ENCODE results near the gene RALGDS.

Gene RALGDS

DNA sequence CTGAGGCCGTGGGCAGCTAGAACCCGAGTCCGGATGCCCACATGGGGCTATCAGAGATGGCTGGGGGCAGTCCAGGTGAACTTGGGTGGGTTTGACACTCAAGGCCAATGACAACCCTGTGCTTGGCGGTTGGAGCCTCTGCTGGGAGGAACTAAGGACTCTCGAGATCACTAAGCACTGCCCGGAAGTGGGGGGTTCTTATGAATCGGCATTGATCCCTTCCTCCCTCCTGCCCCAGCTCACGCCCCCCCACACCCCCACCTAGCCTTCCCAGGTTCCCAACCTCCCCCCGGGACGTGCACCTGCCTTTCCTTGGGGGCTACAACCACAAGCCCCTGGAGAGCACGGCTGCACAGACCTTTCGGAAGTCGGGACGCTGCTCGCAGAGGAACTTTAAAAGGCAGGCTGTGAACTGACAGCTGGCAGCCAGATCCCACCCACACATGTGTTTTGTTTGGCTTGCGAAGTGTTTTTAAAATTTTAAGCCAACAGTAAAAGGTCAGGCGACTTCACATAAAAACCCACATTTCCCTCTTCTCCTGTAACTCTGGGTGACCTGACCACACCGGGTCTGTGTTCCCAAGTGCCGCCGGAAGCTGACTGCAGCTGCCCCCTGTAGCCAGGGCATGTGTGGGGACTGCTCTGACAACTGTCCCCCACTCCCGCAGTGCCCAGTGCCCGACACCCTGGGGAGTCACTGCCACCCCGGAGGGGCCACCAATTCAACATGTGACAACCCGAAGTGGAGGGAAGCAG is 5.1 kb upstream of the RALGDS start:
- TF ChIP-seq, protein P1, sequence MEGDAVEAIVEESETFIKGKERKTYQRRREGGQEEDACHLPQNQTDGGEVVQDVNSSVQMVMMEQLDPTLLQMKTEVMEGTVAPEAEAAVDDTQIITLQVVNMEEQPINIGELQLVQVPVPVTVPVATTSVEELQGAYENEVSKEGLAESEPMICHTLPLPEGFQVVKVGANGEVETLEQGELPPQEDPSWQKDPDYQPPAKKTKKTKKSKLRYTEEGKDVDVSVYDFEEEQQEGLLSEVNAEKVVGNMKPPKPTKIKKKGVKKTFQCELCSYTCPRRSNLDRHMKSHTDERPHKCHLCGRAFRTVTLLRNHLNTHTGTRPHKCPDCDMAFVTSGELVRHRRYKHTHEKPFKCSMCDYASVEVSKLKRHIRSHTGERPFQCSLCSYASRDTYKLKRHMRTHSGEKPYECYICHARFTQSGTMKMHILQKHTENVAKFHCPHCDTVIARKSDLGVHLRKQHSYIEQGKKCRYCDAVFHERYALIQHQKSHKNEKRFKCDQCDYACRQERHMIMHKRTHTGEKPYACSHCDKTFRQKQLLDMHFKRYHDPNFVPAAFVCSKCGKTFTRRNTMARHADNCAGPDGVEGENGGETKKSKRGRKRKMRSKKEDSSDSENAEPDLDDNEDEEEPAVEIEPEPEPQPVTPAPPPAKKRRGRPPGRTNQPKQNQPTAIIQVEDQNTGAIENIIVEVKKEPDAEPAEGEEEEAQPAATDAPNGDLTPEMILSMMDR (IDR thresholded peaks at IDR 0.05; ENCODE audit: extremely low read depth, missing control alignments) = no peak
- peak; percentile 80 for DNase-seq (ENCODE audit: low spot score)

DNA sequence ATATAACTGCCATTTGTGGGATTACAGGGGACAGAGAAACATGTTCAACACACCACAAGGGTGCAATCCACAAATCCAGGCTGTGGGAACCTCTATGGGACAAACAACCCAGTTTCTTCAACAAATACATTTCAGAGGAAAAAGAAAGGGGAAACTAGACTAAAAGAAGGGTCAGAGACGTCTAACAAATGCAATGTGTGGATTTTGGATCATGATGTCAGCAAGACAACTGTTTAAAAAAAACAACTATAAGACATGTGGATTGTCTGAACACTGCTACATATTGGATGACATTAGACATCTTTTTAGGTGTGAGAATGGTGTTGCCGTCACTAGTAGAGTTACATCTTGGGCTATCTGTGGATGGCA is 3.9 kb upstream of the RALGDS start:
- TF ChIP-seq, protein P1 (IDR thresholded peaks at IDR 0.05; ENCODE audit: extremely low read depth, missing control alignments) = no peak
- no peak for DNase-seq (ENCODE audit: low spot score)

DNA sequence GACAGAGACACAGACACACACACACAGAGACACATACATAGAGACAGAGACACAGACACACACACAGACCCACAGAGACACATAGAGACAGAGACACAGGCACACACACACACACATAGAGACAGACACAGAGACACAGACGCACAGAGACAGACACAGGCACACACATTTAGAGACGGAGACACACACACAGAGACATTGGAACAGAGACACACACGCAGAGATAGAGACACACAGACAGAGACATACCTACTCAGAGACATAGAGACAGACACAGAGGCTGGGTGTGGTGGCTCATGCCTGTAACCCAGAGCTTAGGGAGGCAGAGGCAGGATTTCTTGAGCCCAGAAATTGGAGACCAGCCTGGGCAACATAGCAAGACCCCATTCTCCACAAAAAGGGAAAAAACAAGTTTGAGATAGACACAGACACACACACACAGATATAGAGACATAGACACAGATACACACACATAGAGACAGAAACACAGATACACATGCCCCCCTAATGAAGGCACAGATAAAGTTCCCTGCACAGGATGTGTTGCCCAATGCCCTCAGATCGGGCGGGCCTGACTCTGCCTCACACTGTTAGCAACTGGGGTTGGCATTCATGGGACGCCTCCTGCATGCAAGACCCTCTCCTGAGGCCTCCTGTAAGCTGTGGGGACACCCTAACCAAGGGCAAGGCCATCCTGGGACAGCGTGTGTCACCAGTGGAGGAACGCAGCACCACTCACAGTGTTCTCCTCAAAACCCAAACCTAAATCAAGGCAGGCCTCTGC is 3.3 kb upstream of the RALGDS start:
- TF ChIP-seq, protein P1 (IDR thresholded peaks at IDR 0.05; ENCODE audit: extremely low read depth, missing control alignments) = no peak

DNA sequence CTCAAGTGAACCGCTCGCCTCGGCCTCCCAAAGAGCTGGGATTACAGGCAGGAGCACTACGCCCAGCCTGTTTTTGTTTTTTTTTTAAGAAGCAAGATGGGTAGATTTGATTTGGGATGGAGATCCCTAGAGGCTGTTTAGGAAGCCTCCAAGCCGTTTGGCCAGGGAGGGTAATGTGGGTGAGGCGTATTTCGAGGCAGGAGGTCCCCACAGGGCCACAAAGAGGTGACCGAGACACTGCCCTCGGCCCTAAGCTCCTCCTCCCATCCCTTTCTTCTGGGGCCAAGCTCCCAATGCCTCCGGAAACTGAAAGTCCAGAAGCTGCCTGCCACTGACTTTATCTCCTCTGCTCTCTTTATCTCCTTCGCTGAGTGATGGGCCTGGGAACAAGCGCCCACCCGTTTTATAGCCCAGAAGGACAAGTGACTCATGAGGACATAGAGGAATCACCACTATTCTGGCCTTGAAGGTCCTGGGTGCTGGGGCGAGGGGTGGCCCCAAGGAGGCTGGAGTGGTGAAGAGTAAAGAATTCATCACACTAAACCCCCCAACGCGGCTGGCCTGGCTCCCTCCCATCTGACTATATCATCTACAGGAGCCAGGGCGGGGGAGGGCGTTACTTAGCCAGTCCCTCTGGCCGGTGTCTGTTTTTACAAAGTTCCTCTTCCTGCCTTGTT is 2.0 kb upstream of the RALGDS start:
- DNase-seq (ENCODE audit: low spot score) = no peak
- TF ChIP-seq, protein P1 (IDR thresholded peaks at IDR 0.05; ENCODE audit: extremely low read depth, missing control alignments) = no peak

More for the DNA sequence above, 3.3 kb upstream of the RALGDS start:
- no peak for DNase-seq (ENCODE audit: low spot score)

DNA sequence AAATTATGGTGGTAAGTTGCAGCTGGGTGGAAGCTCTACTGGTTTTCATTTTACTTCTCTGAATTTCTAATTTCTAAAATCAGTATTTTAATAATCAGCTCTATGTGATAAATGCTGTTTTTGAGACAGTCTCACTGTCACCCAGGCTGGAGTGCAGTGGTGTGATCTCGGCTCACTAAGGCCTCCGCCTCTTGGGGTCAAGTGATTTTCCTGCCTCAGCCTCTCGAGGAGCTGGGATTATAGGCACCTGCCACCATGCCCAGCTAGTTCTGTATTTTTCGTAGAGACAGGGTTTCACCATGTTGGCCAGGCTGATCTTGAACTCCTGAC is 1.5 kb upstream of the RALGDS start:
- TF ChIP-seq, protein P1 (IDR thresholded peaks at IDR 0.05; ENCODE audit: extremely low read depth, missing control alignments) = no peak
- no peak for DNase-seq (ENCODE audit: low spot score)

DNA sequence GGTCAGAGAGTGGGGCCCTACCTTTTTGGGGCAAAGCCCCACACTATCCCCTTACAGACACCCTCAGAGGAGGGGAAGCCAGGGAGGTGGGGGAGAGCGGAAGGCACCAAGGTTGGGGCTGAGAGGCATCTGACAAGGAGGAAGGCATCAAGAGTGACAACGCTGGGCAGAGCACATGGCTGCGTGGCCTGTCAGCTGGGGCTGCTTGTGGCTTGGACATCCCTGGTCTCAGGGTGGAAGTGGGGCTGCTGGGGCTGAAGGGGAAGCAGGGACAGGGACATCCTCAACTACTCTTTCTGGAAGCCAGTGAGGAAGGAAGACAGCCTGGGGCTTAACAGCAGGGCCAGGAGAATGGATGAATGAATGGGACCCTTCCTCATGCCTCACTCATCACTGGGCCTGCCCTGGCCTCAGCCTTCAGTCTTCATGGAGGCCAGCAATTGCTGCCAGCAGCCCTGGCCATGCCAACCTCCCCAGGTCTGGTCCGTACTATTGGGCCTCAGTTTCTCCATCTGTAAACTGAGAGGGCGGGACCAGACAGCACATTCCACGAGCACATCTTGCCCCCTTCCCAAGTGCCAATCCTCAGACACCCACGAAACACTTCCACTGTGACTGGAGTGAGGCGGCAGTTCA is 993 bp upstream of the RALGDS start:
- DNase-seq (ENCODE audit: low spot score) = no peak
- TF ChIP-seq, protein P1 (IDR thresholded peaks at IDR 0.05; ENCODE audit: extremely low read depth, missing control alignments) = no peak

All from GM20000 (cell line).